GM19043 (cell line): ENCODE data around the gene SLC25A27.

Experiments used
- ATAC-seq: cut with Tn5 transposase; IDR thresholded peaks from one replicate; pipeline ENCODE4 v1.9.1; 2021; ENCODE audit warnings: low read depth; ENCODE audit not compliant: unreplicated experiment

Gene SLC25A27

DNA sequence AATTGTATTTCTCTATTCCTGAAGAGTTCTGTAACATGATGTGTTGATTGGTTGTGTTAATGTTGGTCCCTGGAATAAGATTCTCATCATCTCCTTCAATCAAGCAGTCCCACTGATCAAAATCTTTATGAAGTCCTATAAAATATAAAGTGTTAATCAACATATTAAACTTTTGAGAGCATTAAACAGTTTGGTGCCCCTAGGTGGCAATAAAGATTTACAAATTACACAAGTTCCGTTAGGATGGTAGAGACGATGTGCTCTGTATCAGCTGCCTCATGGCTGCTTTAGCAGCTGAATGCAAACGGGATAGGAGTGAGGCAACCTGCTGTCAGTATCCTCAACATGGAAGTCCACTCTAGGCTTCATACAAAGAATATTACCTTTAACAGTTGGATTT lies 51.8 kb downstream of the SLC25A27 start:
- no peak for ATAC-seq

DNA sequence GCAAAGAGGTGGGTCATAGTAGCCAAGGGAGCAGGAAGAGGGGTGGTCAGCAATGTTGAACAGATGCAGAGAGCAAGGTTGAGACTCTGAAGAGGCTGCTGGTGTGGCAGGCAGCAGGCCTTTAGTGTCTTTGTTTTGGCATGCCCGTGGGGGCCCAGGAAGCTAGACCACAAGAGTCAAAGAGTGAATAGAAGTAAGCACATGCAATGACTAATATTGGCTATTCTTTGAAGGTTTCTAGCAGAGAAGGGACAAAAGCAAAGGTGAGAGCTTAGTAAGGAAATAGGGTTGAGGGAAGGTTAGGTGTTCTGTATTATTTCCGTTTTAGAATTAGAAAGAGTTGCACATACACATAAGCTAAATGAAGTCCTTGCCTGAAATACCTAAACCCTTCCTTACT lies 53.7 kb downstream of the SLC25A27 start:
- no peak for ATAC-seq

DNA sequence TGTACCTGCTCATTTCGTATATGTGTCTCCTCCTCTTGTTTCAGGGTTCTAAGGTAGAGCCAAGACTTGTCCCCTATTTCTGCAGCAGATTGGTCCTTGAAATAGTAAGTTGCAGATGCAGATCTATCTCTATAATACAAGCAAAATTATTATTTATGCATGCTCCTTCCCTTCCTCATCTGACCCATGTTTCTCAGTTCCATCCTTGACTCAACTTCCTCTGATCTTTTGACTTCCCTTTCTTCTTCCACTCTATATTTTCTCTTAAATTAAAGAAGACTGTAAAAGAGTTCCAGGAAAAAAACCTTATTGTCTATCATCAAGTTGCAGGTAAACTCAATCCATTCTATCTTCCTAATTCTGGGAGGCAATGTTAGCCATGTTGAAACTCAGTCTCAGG lies 58.7 kb downstream of the SLC25A27 start:
- no peak for ATAC-seq

DNA sequence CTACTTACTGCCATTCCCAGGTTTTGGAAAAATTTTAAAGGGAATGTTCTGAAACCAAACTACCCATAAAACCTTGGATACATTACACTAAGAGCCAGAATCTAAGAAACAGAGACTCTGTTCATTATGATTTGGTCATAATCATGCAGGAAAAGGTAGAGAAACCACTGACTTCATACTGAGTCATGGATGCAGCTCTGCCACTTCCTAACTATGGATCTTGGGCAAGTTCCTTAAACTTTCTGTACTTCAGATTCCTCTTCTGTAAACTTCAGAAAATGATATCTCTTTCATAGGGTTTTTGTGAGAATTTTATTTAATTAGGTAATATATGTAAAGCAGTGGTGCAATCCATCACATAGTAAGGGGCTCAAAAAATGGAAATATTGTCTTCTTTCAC lies 62.4 kb downstream of the SLC25A27 start:
- no peak for ATAC-seq

DNA sequence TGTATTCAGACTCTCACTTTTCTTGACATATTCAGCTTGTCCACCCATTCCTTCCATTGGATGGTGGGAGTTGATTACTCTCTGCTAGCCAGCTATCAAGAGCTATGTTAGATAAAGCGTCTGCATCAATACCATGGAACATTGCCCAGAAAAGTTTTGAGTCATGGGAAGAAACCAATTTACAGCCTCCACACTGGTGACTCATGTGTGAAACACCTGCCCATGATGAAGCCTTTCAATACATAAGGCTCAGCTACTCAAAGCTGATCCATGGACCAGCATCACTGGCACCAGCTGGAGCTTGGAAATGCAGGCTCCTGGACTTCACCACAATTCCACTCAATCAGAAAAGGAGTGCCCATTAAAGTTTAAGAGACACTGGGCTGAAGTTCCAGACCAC lies 66.3 kb downstream of the SLC25A27 start:
- no peak for ATAC-seq

DNA sequence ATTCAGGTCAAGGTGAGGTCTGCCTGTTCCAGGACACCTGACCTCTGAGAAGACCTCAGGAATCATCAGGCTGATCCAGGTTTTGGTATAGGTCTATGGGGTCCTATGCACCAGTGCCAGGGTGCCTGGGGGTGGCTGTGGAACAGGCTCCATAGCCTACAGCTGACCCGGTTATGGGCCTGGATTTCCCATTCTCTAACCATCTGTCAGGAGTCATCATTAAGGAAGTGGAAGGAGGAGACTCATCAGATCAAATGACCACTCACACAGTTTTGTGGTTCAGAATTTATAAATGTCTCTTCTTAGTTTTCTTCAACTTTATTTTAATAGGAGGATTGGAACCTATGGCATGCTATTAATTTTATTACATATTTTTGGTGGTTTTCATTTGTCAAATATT lies 67.6 kb downstream of the SLC25A27 start:
- ATAC-seq: no peak
